Neutrophil (primary cell): ENCODE measurements around the gene ANKRD34C.

Experiments
- H3K27ac ChIP-seq: fragments of 200-600 bp; sonication (generic); 2 replicates; pipeline ENCODE4 v1.5.1; 2016; ENCODE audit warnings: mild to moderate bottlenecking, moderate library complexity
- H3K27me3 ChIP-seq: fragments of 200-600 bp; sonication (generic); 2 replicates; pipeline ENCODE4 v1.6.0; 2016; ENCODE audit warnings: mild to moderate bottlenecking
- H3K36me3 ChIP-seq: fragments of 200-600 bp; sonication (generic); 2 replicates; pipeline ENCODE4 v1.5.1; 2017
- H3K4me1 ChIP-seq, 2 experiments: fragments of 200-600 bp in 1 of 2; sonication (generic) in 1 of 2; 1 replicate in 1 of 2; 2 replicates in 1 of 2; pipeline versions ENCODE4 v1.5.1 to v1.6.1; 2013 to 2016; ENCODE audit warnings: low read depth in 1 of 2, low read length in 1 of 2, mild to moderate bottlenecking in 1 of 2, moderate library complexity in 1 of 2; ENCODE audit not compliant: control insufficient read depth in 1 of 2, insufficient read depth in 1 of 2
- H3K4me3 ChIP-seq, 2 experiments: fragments of 200-600 bp in 1 of 2; sonication (generic) in 1 of 2; 1 replicate in 1 of 2; 2 replicates in 1 of 2; pipeline ENCODE4 v1.5.1; 2013 to 2016; ENCODE audit warnings: low read depth in 1 of 2, low read length in 1 of 2, mild to moderate bottlenecking in 1 of 2, moderate library complexity in 1 of 2
- H3K9me3 ChIP-seq: fragments of 200-600 bp; sonication (generic); 2 replicates; pipeline ENCODE4 v1.5.1; 2016
- CTCF ChIP-seq: fragments of 200-600 bp; sonication (generic); IDR thresholded peaks from 2 replicates; pipeline ENCODE4 v1.5.1; 2016; ENCODE audit warnings: antibody characterized with exemption

ANKRD34C gene

GRCh38 chr15:79248183-79248582, 34.3 kb upstream of the ANKRD34C start:
- Histone ChIP-seq H3K36me3 (no peaks in the 10 kb centered on the region), H3K9me3 (no peaks in the 10 kb centered on the region), H3K27me3 (peaks cover 21% of the 10 kb centered on the region), H3K27ac (no peak overlapping the region), H3K4me1 (no peaks in the 10 kb centered on the region), H3K4me3 (no peak overlapping the region)
- TF ChIP-seq CTCF: no peak

- Histone ChIP-seq H3K27ac (no peak overlapping the region), H3K4me1 (no peaks in the 10 kb centered on the region), H3K4me3 (no peak overlapping the region), H3K27me3 (peaks cover 5% of the 10 kb centered on the region), H3K9me3 (no peaks in the 10 kb centered on the region), H3K36me3 (no peaks in the 10 kb centered on the region)
- TF ChIP-seq CTCF: no peak
Observed at GRCh38 chr15:79257454-79257853, 25.1 kb upstream of the ANKRD34C start.

GRCh38 chr15:79261836-79262235, 20.7 kb upstream of the ANKRD34C start:
- Histone ChIP-seq H3K4me1 (no peaks in the 10 kb centered on the region), H3K27me3 (peaks cover 22% of the 10 kb centered on the region), H3K27ac (no peak overlapping the region), H3K9me3 (no peaks in the 10 kb centered on the region), H3K36me3 (no peaks in the 10 kb centered on the region), H3K4me3 (no peak overlapping the region)
- TF ChIP-seq CTCF: no peak

GRCh38 chr15:79265167-79265566, 17.4 kb upstream of the ANKRD34C start:
- Histone ChIP-seq H3K4me3 (no peak overlapping the region), H3K9me3 (no peaks in the 10 kb centered on the region), H3K27ac (no peak overlapping the region), H3K4me1 (no peaks in the 10 kb centered on the region), H3K36me3 (no peaks in the 10 kb centered on the region), H3K27me3 (peaks cover 45% of the 10 kb centered on the region)
- TF ChIP-seq CTCF: no peak

DNA sequence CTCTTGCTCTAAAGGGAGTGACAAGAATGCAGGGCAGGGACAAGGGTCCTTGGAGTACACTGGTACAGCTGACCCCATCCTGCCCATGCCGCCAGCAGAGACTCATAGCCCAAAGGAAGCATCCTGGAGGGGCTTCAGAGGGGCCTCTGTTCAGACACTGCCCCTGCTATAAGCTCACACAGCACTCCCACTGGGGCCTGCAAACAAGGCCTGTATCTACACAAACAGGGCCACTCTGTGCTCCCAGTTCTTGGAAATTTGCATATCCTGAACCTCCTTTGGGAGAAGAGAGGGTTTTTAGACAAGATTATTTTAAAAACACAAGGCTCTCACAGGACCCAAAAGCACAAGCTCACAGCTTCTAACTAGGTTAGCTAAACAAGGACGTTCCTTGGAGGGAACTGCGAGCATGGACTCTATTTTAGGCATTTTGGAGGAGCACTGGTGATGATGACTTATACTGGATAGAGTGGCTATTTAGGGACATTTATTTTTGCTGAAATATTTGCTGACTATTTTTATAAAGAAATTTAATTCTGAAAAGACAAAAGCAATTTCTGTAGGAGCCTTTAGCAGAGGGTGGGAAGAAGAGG, 16.4 kb upstream of the ANKRD34C start:
- H3K27ac ChIP-seq: no peak overlapping the region
- H3K9me3 ChIP-seq: no peaks in the 10 kb centered on the region
- H3K27me3 ChIP-seq: peaks cover 53% of the 10 kb centered on the region
- H3K4me3 ChIP-seq: no peak overlapping the region
- H3K4me1 ChIP-seq: no peaks in the 10 kb centered on the region
- H3K36me3 ChIP-seq: no peaks in the 10 kb centered on the region
- no peak for TF ChIP-seq CTCF
